RWPE1 (cell line): ENCODE measurements around the gene ACTC1.

Experiments used
- CTCF ChIA-PET: fragments of 350-600 bp; sonication (Branson Sonifier 250); formaldehyde crosslinking; extraction: SDS; loops from one replicate; lab custom pipeline; 2021; lab: Yijun Ruan, JAX
- POLR2A ChIA-PET: fragments of 400-600 bp; formaldehyde crosslinking; extraction: SDS; loops from one replicate; lab custom pipeline; 2020; ENCODE audit warnings: antibody characterized with exemption; ENCODE audit not compliant: low non-redundant PET; lab: Yijun Ruan, JAX
- DNase-seq: peaks from one replicate; pipeline ENCODE4 v3.0.0; 2012; ENCODE audit warnings: low spot score
- H3K27ac ChIP-seq: fragments of 450-650 bp; 2 replicates; pipeline ENCODE4 v1.5.1; 2017
- TF ChIP-seq, protein P1 (sequence below): fragments of 450-650 bp; conservative IDR thresholded peaks from 2 replicates; pipeline ENCODE4 v1.5.1; 2017; ENCODE audit warnings: low read depth, mild to moderate bottlenecking

ACTC1 gene

DNA sequence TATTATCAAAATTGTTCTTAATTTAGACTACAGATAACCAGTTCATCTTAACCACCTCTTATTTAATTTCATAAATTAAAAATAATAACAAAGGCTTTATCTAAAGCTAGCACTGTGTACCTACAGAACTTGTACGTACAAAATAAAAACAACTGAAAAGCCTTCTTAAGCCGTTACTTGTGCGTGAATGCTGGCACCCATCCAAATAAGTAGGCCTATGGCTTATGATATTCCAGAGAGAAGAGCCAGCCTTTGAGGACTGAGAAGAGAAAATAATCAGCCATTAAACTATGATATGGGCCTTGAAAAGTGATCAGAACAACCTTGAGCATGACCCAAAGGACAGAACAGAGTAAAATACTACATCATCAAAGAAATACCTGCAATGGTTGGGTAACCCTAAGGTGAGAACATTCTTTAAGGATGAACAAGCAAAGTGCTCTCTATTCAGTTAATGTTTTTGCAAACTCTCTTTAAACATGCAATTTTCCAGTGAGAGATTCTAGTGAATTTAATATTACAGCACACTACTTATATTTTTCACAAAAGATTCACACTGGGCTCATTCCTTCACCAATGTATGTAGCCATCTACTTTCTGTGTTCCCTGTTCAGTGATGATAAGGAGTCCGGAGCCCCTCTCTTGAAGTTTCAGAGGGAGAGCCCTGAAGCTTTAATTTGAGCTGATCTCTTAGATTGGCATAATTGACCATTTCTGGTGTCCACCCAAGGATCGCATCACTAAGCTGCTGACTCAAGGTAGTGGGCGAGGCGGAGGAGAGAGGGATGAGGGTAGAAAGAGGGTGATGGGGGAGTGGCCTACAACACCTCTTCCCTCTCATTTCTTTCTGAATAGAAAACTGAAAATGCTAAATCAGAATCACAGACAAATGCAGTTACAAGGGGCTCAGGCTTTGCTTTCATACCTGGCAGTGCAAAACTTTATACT, 7.7 kb upstream of the ACTC1 start:
- POLR2A ChIA-PET = no interaction called here
- CTCF ChIA-PET = interaction anchor here (0.7 kb wide), 1 partner anchor 10 kb away, joined by 4 read pairs; no protein-coding TSS in a partner anchor
- TF ChIP-seq, protein P1, sequence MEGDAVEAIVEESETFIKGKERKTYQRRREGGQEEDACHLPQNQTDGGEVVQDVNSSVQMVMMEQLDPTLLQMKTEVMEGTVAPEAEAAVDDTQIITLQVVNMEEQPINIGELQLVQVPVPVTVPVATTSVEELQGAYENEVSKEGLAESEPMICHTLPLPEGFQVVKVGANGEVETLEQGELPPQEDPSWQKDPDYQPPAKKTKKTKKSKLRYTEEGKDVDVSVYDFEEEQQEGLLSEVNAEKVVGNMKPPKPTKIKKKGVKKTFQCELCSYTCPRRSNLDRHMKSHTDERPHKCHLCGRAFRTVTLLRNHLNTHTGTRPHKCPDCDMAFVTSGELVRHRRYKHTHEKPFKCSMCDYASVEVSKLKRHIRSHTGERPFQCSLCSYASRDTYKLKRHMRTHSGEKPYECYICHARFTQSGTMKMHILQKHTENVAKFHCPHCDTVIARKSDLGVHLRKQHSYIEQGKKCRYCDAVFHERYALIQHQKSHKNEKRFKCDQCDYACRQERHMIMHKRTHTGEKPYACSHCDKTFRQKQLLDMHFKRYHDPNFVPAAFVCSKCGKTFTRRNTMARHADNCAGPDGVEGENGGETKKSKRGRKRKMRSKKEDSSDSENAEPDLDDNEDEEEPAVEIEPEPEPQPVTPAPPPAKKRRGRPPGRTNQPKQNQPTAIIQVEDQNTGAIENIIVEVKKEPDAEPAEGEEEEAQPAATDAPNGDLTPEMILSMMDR = no peak
- no peak overlapping the region for H3K27ac ChIP-seq
- DNase-seq = no peak

DNA sequence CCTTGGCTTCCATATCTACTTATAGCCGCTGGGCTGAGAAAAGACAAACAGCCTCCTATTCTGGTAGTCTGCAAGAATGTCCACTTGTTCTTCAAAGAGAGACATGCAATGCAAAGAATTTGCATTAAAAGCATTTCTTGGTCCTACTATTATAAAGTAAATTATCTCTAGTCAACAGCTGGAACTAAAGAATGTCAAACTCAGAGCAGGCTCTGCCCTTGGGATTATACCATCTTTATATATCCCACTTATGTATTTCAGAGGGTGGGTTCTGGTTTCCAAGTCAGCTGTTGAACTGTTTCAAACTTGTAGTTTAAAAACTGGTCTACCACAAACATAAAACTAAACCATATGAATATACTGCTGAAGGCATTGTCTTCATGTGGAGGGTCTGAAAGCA, 7.0 kb upstream of the ACTC1 start:
- ChIA-PET CTCF (interaction anchor here (0.7 kb wide), 1 partner anchor 10 kb away, joined by 4 read pairs; no protein-coding TSS in a partner anchor), POLR2A (no interaction called here)
- DNase-seq = no peak
- TF ChIP-seq, protein P1 = no peak
- H3K27ac ChIP-seq = no peak overlapping the region

DNA sequence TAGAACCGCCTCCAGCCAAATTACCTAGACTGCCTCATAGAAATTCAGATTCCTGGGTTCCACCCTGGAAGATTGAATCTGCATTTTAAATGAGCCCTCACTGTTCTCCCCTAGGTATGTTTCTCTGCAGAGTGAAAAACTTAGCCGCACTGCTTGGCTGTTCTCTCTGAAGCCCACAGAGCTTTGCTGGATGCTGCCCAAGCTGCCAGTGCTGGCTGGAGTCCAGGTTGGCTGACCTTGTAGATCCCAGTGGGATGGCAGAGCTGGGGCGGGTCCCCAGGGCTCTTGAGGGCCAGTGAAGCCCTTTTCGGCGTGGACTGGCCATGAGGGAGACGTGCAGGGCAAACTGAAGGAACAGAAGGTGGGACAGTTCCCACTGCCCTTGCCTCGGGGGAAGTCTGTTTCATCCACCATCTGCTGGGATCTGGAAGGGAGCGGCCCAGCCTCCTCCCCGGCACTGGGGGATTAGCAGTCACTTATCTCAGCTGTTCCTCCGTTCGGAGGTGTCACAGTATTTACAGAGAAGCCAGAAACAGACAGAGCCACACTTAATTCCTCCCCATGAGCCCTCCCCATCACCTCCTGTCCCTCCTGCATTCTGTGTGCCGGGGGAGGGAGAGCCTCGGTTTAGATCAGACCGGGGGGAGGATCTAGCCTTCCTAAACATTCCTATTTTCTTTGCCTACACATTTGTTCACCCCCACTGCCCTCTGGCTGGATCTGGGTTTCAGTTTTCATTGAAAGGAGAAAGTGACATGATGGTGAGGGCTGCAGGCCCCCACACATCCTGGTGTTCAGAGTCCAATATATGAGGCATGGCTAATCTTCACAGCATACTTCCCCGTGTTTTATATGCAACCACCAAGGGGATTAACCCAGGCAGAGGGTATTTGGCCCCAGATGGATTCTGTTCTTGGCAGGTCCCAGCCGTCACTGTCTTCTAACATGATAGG, 4.1 kb upstream of the ACTC1 start:
- ChIA-PET CTCF (no interaction called here), POLR2A (no interaction called here)
- H3K27ac ChIP-seq = peak overlapping the region; percentile 6; the same call in 1 of the 2 replicates
- no peak for DNase-seq
- TF ChIP-seq, protein P1 = no peak

DNA sequence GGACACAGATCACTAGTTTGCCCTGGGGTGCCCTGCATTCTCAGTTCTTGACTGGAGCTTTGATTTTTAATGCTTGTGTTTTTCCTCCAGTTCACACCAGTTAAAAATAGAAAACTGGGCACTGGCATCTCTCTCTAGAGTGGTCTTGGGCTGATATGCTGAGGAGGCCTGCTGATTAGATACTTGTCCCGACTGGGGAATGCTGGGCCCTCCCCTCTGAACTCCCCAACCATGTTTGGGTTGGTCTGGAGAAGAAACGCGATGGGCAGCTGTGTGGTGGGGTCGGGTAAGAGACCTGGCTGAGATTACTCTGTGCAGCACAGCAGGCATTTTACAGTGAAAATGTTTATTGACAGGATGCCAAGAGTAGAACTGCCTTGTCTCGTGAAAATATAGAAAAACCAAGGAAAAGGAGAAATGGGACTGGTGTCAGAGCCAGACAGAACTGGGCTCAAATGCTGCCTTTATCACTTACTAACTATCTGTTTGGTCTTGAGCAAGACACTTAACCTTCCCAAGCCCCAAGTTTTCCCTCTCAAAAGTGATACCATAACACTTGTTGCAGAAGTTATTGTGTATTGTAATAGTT, 1.6 kb upstream of the ACTC1 start:
- POLR2A ChIA-PET = no interaction called here
- no peak for DNase-seq
- H3K27ac ChIP-seq = no peak overlapping the region
- CTCF ChIA-PET = interaction anchor here (0.7 kb wide), 1 partner anchor 95 kb away, joined by 3 read pairs; no protein-coding TSS in a partner anchor
- TF ChIP-seq, protein P1 = no peak

DNA sequence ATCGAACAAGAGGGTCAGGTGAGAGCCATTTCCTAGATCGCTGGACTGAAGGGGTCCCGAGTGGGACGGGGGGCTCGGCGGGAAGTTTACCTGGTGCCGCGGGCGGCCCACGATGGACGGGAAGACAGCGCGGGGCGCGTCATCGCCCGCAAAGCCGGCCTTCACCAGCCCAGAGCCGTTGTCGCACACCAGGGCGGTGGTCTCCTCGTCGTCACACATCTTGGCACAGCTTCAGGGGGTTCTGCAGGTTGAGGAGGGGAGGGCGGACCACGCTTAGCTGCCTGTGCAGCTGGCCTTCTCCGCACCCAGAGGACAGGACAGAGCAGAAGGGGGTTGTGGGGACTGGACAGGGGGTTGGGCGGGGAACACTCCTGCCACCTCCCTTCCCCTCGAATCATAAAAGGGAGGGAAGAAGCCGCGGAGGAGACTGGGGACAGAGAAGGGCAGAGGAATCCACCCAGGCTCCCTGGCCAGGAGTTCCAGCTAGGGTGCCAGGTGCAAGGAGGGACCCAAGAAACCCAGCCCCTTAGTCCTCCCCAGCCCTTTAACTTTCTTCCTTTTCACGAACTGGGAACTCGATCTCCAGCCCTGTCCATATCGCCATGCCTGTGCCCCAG, 651 bp downstream of the ACTC1 start:
- TF ChIP-seq, protein P1 = no peak
- no peak overlapping the region for H3K27ac ChIP-seq
- ChIA-PET POLR2A (no interaction called here), CTCF (interaction anchor here (0.7 to 0.8 kb wide), 2 partner anchors 18 to 86 kb away, joined by 3 read pairs; no protein-coding TSS in a partner anchor)
- no peak for DNase-seq
